Activated T-helper 17 cell treated with anti-CD3 and anti-CD28 coated beads, Interleukin-2, amount 50 U/mL, for 72 hours (primary cell): ENCODE measurements around the gene B3GNT5. TPM values are rescaled to one million over a fixed set of nuclear protein-coding genes. Genes with fewer than 3 reads are reported as not detected.
A peak's percentile ranks its signal among the peaks of the same experiment; 100 is the strongest.

Experiments
- ATAC-seq: fragments of 150-1000 bp; cut with Tn5 transposase; replicated peaks from 2 replicates; pipeline ENCODE4 v1.10.0; 2021; ENCODE audit warnings: mild to moderate bottlenecking, moderate library complexity
- H3K27ac Mint-ChIP-seq: one replicate; pipeline ENCODE4 v1.8.0; 2022; ENCODE audit warnings: mixed read lengths
- H3K27me3 Mint-ChIP-seq: one replicate; pipeline ENCODE4 v1.8.0; 2022; ENCODE audit warnings: mixed read lengths
- H3K36me3 Mint-ChIP-seq: one replicate; pipeline ENCODE4 v1.8.0; 2022; ENCODE audit warnings: low read depth, mild to moderate bottlenecking, mixed read lengths
- H3K4me1 Mint-ChIP-seq: one replicate; pipeline ENCODE4 v1.8.0; 2022; ENCODE audit warnings: mixed read lengths
- H3K4me3 Mint-ChIP-seq: one replicate; pipeline ENCODE4 v1.8.0; 2022; ENCODE audit warnings: mild to moderate bottlenecking, mixed read lengths
- H3K9me3 Mint-ChIP-seq: one replicate; pipeline ENCODE4 v1.8.0; 2022; ENCODE audit warnings: mixed read lengths
- total RNA-seq, 2 donors: library from RNA; stranded (reverse); gene quantifications; one replicate each; pipeline ENCODE4 v1.2.3, GENCODE V29; 2022

B3GNT5 gene
- total RNA-seq, 2 donors from 2014 or later = 1.4 to 7.1 TPM

DNA sequence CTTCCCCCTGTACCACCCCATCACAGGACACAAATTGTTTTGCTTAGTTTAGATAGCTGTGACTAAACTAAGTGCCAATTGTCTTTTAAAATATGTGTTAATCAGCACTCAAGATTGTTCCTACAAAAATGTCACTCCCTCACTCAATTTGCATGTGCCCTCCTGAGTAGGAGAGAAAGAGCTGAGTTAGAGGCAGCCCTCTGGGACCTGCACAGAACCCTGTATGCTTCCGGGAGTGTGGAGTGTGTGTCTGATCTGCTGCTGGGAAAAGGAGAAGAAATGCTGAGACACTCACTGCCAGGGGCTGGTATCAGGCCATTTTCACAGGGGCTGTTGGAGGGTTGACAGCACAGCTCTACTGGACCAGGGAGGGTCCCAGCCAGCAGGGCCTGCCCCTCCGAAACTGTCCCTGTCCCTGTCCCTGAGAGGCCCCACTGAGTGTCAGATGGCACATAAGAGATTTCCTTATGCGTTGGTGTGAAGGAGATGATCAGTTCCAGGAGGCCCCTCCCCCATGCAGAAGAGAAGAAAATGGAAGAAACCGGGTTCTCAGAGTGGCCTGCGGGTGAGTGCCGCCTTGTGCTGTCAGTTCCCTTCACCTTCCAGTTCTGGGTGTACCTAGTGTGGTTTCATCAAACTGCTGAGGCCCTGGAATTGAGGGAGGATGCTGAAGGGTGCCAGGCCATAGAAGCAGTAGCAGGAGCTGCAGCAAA lies 3.9 kb upstream of the B3GNT5 start:
- ATAC-seq = no peak
- H3K9me3 Mint-ChIP-seq = no peaks in the 10 kb centered on the region

GRCh38 chr3:183252118-183252782 lies 803 bp upstream of the B3GNT5 start:
- no peak for ATAC-seq
- H3K36me3 Mint-ChIP-seq = peaks cover 17% of the 10 kb centered on the region
- H3K9me3 Mint-ChIP-seq = no peaks in the 10 kb centered on the region
- H3K4me1 Mint-ChIP-seq = peaks cover 4% of the 10 kb centered on the region
- no peak overlapping the region for H3K27ac Mint-ChIP-seq
- H3K4me3 Mint-ChIP-seq = peak overlapping the region; percentile 76
- H3K27me3 Mint-ChIP-seq = peaks cover 3% of the 10 kb centered on the region

More for the DNA sequence above, 3.9 kb upstream of the B3GNT5 start:
- no peak overlapping the region for H3K27ac Mint-ChIP-seq
- H3K4me1 Mint-ChIP-seq = peaks cover 4% of the 10 kb centered on the region
- no peaks in the 10 kb centered on the region for H3K36me3 Mint-ChIP-seq
- no peaks in the 10 kb centered on the region for H3K27me3 Mint-ChIP-seq
- no peak overlapping the region for H3K4me3 Mint-ChIP-seq

GRCh38 chr3:183253528-183254486 lies 754 bp downstream of the B3GNT5 start:
- H3K36me3 Mint-ChIP-seq = peaks cover 17% of the 10 kb centered on the region
- ATAC-seq = peak; percentile 68
- peak overlapping the region; percentile 76 for H3K4me3 Mint-ChIP-seq

GRCh38 chr3:183254487-183255347 lies 1.7 kb downstream of the B3GNT5 start:
- Mint-ChIP-seq H3K27ac (no peak overlapping the region), H3K9me3 (no peaks in the 10 kb centered on the region), H3K36me3 (peaks cover 17% of the 10 kb centered on the region), H3K27me3 (peaks cover 5% of the 10 kb centered on the region), H3K4me3 (peak overlapping the region; percentile 71), H3K4me1 (peaks cover 8% of the 10 kb centered on the region)
- peak; percentile 20 for ATAC-seq

More at GRCh38 chr3:183253528-183254486, 754 bp downstream of the B3GNT5 start:
- Mint-ChIP-seq H3K27me3 (peaks cover 3% of the 10 kb centered on the region), H3K9me3 (no peaks in the 10 kb centered on the region), H3K27ac (no peak overlapping the region), H3K4me1 (peaks cover 8% of the 10 kb centered on the region)

- no peak overlapping the region for H3K27ac Mint-ChIP-seq
- no peaks in the 10 kb centered on the region for H3K9me3 Mint-ChIP-seq
- H3K36me3 Mint-ChIP-seq = peaks cover 17% of the 10 kb centered on the region
- H3K4me3 Mint-ChIP-seq = peak overlapping the region; percentile 71
- H3K4me1 Mint-ChIP-seq = peaks cover 8% of the 10 kb centered on the region
- ATAC-seq = no peak
- peaks cover 6% of the 10 kb centered on the region for H3K27me3 Mint-ChIP-seq
These were observed 2.3 kb downstream of the B3GNT5 start for GRCh38 chr3:183255348-183255730.

- ATAC-seq = no peak
- peaks cover 35% of the 10 kb centered on the region for H3K36me3 Mint-ChIP-seq
- peaks cover 6% of the 10 kb centered on the region for H3K27me3 Mint-ChIP-seq
- no peak overlapping the region for H3K27ac Mint-ChIP-seq
- H3K4me3 Mint-ChIP-seq = no peak overlapping the region
- no peaks in the 10 kb centered on the region for H3K9me3 Mint-ChIP-seq
- peaks cover 4% of the 10 kb centered on the region for H3K4me1 Mint-ChIP-seq
These were observed 6.0 kb downstream of the B3GNT5 start for GRCh38 chr3:183259087-183259486.

DNA sequence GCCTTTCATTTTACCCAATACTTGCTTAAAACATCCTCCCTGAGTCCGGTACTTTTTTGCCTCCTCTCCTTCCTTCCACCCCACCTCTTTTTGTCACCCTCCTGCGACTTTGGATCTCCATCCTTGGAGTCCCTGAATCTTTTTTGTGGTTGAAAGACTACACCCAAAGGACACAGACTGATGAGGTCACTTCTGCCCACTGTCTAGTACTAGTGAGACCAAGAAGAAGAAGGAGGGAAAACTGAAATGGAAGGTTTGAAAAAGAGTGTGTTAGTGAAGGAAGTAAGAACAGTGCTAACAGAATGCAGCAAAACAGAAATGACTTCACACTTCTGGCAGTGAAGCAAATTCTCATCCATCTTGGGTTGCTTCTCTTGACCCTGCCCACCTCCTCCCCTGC lies 6.6 kb downstream of the B3GNT5 start:
- no peak for ATAC-seq
- peaks cover 35% of the 10 kb centered on the region for H3K36me3 Mint-ChIP-seq
- H3K9me3 Mint-ChIP-seq = no peaks in the 10 kb centered on the region
- peaks cover 6% of the 10 kb centered on the region for H3K27me3 Mint-ChIP-seq
- no peak overlapping the region for H3K4me3 Mint-ChIP-seq
- no peak overlapping the region for H3K27ac Mint-ChIP-seq
- H3K4me1 Mint-ChIP-seq = peaks cover 4% of the 10 kb centered on the region

GRCh38 chr3:183260167-183260904 lies 7.3 kb downstream of the B3GNT5 start:
- no peak for ATAC-seq
- Mint-ChIP-seq H3K27ac (no peak overlapping the region), H3K4me3 (no peak overlapping the region)

GRCh38 chr3:183261151-183261724 lies 8.2 kb downstream of the B3GNT5 start:
- peaks cover 3% of the 10 kb centered on the region for H3K27me3 Mint-ChIP-seq
- ATAC-seq = no peak
- H3K27ac Mint-ChIP-seq = no peak overlapping the region
- H3K4me3 Mint-ChIP-seq = no peak overlapping the region
- no peaks in the 10 kb centered on the region for H3K9me3 Mint-ChIP-seq
- H3K36me3 Mint-ChIP-seq = peaks cover 26% of the 10 kb centered on the region
- peaks cover 4% of the 10 kb centered on the region for H3K4me1 Mint-ChIP-seq

More at GRCh38 chr3:183260167-183260904, 7.3 kb downstream of the B3GNT5 start:
- H3K27me3 Mint-ChIP-seq = peaks cover 3% of the 10 kb centered on the region
- no peaks in the 10 kb centered on the region for H3K9me3 Mint-ChIP-seq
- peaks cover 29% of the 10 kb centered on the region for H3K36me3 Mint-ChIP-seq
- peaks cover 4% of the 10 kb centered on the region for H3K4me1 Mint-ChIP-seq

- H3K4me3 Mint-ChIP-seq = no peak overlapping the region
- H3K4me1 Mint-ChIP-seq = peaks cover 9% of the 10 kb centered on the region
These were observed 9.9 kb downstream of the B3GNT5 start for GRCh38 chr3:183262875-183263378.

GRCh38 chr3:183264268-183264667 lies 11.2 kb downstream of the B3GNT5 start:
- H3K27ac Mint-ChIP-seq = no peak overlapping the region
- no peak overlapping the region for H3K4me3 Mint-ChIP-seq
- H3K9me3 Mint-ChIP-seq = no peaks in the 10 kb centered on the region
- H3K36me3 Mint-ChIP-seq = peaks cover 40% of the 10 kb centered on the region
- peaks cover 11% of the 10 kb centered on the region for H3K4me1 Mint-ChIP-seq
- peaks cover 3% of the 10 kb centered on the region for H3K27me3 Mint-ChIP-seq
- ATAC-seq = no peak

More at GRCh38 chr3:183262875-183263378, 9.9 kb downstream of the B3GNT5 start:
- Mint-ChIP-seq H3K9me3 (no peaks in the 10 kb centered on the region), H3K27ac (no peak overlapping the region), H3K27me3 (peaks cover 3% of the 10 kb centered on the region), H3K36me3 (peaks cover 32% of the 10 kb centered on the region)
- ATAC-seq = no peak

DNA sequence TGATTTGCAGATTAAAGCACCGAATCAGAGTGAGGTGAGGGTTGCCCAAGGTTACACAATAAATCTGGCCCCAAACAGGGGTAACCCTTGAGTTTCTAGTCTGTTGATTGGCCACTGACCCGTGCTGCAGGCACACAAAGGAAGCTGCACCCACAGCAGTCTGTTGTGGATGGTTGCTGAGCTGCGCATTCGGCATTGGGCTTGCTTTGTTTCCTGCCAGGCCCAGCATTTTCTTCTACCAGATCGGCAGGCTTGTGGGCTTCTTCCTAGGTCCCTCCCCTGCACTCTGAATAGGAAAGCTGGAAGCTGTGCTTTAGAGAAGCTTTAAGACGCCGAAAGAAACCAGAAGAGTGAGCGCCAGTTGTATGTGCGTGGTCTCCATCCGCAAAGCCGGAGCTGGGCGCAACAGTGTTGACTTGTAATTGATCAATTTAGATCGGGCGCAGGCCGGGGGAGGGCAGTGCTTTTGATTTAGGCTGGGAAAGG lies 12.1 kb downstream of the B3GNT5 start:
- Mint-ChIP-seq H3K27ac (no peak overlapping the region), H3K27me3 (no peaks in the 10 kb centered on the region), H3K36me3 (peaks cover 49% of the 10 kb centered on the region), H3K4me3 (no peak overlapping the region), H3K9me3 (no peaks in the 10 kb centered on the region), H3K4me1 (peaks cover 11% of the 10 kb centered on the region)
- ATAC-seq = no peak
